Measurements from ENCODE around the gene GNB1L.

Gene GNB1L

DNA sequence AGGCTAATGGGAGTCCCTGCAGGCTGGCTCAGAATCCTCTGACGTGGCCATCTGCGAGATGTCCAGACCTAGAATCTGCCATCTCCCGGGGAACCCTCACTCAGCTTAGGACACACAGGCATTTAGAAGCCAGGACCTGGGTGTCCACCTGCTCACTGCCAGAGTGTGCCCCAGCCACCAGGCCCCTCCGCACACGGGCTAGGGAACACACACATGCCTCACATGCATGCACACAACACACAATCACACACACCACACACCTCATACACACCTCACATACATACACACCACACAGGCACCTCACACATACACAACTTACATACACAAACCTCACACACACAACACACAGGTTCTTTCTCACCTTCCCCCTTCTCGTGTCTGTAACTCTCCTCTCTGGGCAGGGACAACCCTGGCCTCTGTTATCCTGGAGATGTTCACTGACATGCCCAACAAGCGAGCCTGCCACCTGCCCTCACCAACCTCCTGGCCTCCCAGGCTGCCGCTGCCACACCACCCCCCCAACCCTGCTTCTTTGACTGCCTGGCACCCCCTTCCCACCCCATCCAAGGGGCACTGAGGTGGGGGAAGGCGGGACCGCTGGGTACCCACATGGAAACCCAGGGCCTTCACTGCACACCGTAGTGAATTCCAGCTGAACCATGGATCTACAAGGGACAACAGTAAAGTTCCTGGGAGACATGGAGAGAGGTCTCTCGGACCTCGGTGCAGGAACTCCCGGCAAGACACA lies 38.1 kb downstream of the GNB1L start:
- H4K20me1 ChIP-seq (ENCODE audit: insufficient read depth, low read length) = no peaks in the 10 kb centered on the region
- no peaks in the 10 kb centered on the region for H3F3A ChIP-seq (ENCODE audit: insufficient read depth, low read length)
- no peaks in the 10 kb centered on the region for H3K9me2 ChIP-seq (replicated peaks; ENCODE audit: insufficient read depth, low read length)
- no peak overlapping the region for H3K4me2 ChIP-seq (ENCODE audit: low read depth, low read length)
- no peak overlapping the region for H3K27ac ChIP-seq (ENCODE audit: low read length)
- no peak overlapping the region for H2AFZ ChIP-seq (ENCODE audit: low read length)
- no peak for DNase-seq
- H3K36me3 ChIP-seq (replicated peaks; ENCODE audit: insufficient read depth, low read length) = no peaks in the 10 kb centered on the region
- no peaks in the 10 kb centered on the region for H3K79me2 ChIP-seq (ENCODE audit: low read length)
- H3K9ac ChIP-seq (ENCODE audit: low read length) = no peak overlapping the region
- H3K4me1 ChIP-seq (ENCODE audit: low read length) = no peaks in the 10 kb centered on the region
- H3K27me3 ChIP-seq (replicated peaks; ENCODE audit: insufficient read depth, low read length) = no peaks in the 10 kb centered on the region
- TF ChIP-seq EZH2 (optimal IDR thresholded peaks at IDR 0.05; ENCODE audit: low read depth, low read length) = no peak
- TF ChIP-seq EZH2phosphoT487 (IDR thresholded peaks at IDR 0.05; ENCODE audit: low read length) = no peak
- TF ChIP-seq, protein P1, sequence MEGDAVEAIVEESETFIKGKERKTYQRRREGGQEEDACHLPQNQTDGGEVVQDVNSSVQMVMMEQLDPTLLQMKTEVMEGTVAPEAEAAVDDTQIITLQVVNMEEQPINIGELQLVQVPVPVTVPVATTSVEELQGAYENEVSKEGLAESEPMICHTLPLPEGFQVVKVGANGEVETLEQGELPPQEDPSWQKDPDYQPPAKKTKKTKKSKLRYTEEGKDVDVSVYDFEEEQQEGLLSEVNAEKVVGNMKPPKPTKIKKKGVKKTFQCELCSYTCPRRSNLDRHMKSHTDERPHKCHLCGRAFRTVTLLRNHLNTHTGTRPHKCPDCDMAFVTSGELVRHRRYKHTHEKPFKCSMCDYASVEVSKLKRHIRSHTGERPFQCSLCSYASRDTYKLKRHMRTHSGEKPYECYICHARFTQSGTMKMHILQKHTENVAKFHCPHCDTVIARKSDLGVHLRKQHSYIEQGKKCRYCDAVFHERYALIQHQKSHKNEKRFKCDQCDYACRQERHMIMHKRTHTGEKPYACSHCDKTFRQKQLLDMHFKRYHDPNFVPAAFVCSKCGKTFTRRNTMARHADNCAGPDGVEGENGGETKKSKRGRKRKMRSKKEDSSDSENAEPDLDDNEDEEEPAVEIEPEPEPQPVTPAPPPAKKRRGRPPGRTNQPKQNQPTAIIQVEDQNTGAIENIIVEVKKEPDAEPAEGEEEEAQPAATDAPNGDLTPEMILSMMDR (IDR thresholded peaks at IDR 0.05; ENCODE audit: low read length) = no peak
- no peaks in the 10 kb centered on the region for H3K9me3 ChIP-seq (replicated peaks; ENCODE audit: insufficient read depth, low read length)
- no peak overlapping the region for H3K4me3 ChIP-seq (ENCODE audit: low read length)

DNA sequence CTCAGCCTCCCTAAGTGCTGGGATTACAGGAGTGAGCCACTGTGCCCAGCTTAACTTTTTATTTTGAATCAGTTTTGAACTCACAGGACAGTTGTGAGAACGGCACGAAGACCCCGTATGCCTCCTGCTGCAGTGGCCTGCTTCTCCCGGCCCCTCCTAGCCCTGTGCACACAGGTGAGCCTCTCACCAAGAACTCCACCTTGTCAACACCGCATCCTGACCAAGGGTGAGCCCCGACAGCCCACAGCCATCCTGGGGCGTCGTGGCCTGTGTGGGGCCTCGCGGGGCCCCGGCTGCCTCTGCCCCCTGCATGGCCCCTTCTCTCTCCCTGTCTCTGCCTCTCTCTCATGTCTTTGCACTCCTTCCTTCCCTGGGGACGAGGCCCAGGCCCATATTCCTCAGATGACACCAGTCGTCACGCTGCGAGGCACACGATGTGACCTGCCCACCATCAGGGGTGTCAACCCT lies 38.8 kb downstream of the GNB1L start:
- Histone ChIP-seq H3K27ac (ENCODE audit: low read length) (no peak overlapping the region), H4K20me1 (ENCODE audit: insufficient read depth, low read length) (no peaks in the 10 kb centered on the region), H3K9me3 (replicated peaks; ENCODE audit: insufficient read depth, low read length) (no peaks in the 10 kb centered on the region), H3K9me2 (replicated peaks; ENCODE audit: insufficient read depth, low read length) (no peaks in the 10 kb centered on the region), H3K4me1 (ENCODE audit: low read length) (no peaks in the 10 kb centered on the region), H2AFZ (ENCODE audit: low read length) (no peak overlapping the region), H3K9ac (ENCODE audit: low read length) (no peak overlapping the region), H3K79me2 (ENCODE audit: low read length) (no peaks in the 10 kb centered on the region), H3K36me3 (replicated peaks; ENCODE audit: insufficient read depth, low read length) (no peaks in the 10 kb centered on the region), H3F3A (ENCODE audit: insufficient read depth, low read length) (no peaks in the 10 kb centered on the region), H3K27me3 (replicated peaks; ENCODE audit: insufficient read depth, low read length) (no peaks in the 10 kb centered on the region), H3K4me3 (ENCODE audit: low read length) (no peak overlapping the region), H3K4me2 (ENCODE audit: low read depth, low read length) (no peak overlapping the region)
- TF ChIP-seq EZH2phosphoT487 (IDR thresholded peaks at IDR 0.05; ENCODE audit: low read length) = no peak
- no peak for TF ChIP-seq EZH2 (optimal IDR thresholded peaks at IDR 0.05; ENCODE audit: low read depth, low read length)
- TF ChIP-seq, protein P1 (IDR thresholded peaks at IDR 0.05; ENCODE audit: low read length) = no peak
- DNase-seq = no peak

DNA sequence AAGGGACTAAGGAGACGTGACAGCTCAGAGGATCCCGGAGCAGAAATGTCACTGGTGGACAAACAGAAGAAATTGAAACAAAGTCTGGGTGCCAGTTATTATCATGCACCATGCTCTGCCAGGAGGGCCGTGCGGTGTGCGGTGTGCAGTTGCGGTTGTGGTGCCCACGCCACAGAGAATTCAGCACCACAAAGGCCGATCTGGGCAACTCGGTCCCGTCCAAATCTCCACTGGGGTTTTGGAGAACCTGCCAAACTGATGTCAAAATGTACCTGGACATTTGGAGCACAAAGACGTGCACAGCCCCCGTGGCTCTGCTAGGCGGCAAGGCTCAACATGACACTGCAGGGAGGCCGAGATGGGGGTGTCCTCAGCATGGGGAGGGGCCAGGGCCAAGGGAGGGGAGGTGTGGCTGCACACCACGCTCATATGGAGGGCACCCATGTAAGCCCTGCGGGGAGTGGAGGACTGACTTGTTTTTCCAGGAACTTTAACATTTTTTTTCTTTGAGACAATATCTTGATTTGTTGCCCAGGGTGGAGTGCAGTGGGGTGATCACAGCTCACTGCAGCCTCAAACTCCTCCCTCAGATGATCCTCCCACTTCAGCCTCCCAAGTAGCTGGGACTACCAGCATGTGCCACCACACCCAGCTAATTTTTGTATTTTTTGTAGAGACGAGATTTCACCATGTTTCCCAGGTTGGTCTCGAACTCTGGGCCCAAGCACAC lies 39.4 kb downstream of the GNB1L start:
- H2AFZ ChIP-seq (ENCODE audit: low read length) = no peak overlapping the region

More for the DNA sequence above, 39.4 kb downstream of the GNB1L start:
- Histone ChIP-seq H3K9me3 (replicated peaks; ENCODE audit: insufficient read depth, low read length) (no peaks in the 10 kb centered on the region), H3K4me1 (ENCODE audit: low read length) (no peaks in the 10 kb centered on the region), H3K4me2 (ENCODE audit: low read depth, low read length) (no peak overlapping the region), H3K4me3 (ENCODE audit: low read length) (no peak overlapping the region), H4K20me1 (ENCODE audit: insufficient read depth, low read length) (no peaks in the 10 kb centered on the region), H3K27ac (ENCODE audit: low read length) (no peak overlapping the region), H3F3A (ENCODE audit: insufficient read depth, low read length) (no peaks in the 10 kb centered on the region), H3K9ac (ENCODE audit: low read length) (no peak overlapping the region), H3K9me2 (replicated peaks; ENCODE audit: insufficient read depth, low read length) (no peaks in the 10 kb centered on the region), H3K36me3 (replicated peaks; ENCODE audit: insufficient read depth, low read length) (no peaks in the 10 kb centered on the region), H3K27me3 (replicated peaks; ENCODE audit: insufficient read depth, low read length) (no peaks in the 10 kb centered on the region), H3K79me2 (ENCODE audit: low read length) (no peaks in the 10 kb centered on the region)
- no peak for DNase-seq
- TF ChIP-seq EZH2phosphoT487 (IDR thresholded peaks at IDR 0.05; ENCODE audit: low read length) (no peak), EZH2 (optimal IDR thresholded peaks at IDR 0.05; ENCODE audit: low read depth, low read length) (no peak)
- TF ChIP-seq, protein P1 (IDR thresholded peaks at IDR 0.05; ENCODE audit: low read length) = no peak
